Gastroesophageal sphincter (tissue), 3 donors: ENCODE results near the gene ZNF385D.

Source experiments
- POLR2A ChIP-seq, 2 donors: fragments of 450-650 bp; IDR thresholded peaks; one replicate each; pipeline ENCODE4 v1.6.1; 2017; ENCODE audit warnings: antibody characterized with exemption in 2 of 2, mild to moderate bottlenecking in 2 of 2, moderate library complexity in 1 of 2
- TF ChIP-seq, protein P1 (sequence below), 4 experiments: fragments of 200-600 bp in 2 of 4; fragments of 450-650 bp in 2 of 4; sonication (generic) in 1 of 4; IDR thresholded peaks; one replicate each; pipeline ENCODE4 v1.5.1; 2017 to 2019; ENCODE audit warnings: antibody characterized with exemption in 4 of 4, mild to moderate bottlenecking in 2 of 4, moderate library complexity in 2 of 4

DNA sequence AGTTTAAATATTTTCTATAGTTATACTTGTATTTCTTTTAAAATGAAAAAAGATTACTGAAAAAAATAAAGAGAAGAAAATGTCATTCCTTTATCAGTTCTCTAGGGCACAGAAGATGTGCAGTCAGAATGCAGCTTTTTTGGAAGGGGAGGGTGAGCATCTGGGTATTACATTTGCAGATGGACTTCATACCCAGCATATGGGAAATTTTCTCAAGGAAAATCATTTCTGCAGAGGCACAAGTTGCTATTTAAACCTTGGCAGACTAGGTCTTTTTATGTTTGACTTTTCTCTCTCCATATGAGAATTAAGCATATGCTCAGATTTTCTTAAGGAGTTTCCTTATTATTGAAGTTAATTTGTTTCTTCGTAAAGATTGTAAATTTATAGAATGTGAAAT is 39.5 kb upstream of the ZNF385D start:
- TF ChIP-seq, protein P1, sequence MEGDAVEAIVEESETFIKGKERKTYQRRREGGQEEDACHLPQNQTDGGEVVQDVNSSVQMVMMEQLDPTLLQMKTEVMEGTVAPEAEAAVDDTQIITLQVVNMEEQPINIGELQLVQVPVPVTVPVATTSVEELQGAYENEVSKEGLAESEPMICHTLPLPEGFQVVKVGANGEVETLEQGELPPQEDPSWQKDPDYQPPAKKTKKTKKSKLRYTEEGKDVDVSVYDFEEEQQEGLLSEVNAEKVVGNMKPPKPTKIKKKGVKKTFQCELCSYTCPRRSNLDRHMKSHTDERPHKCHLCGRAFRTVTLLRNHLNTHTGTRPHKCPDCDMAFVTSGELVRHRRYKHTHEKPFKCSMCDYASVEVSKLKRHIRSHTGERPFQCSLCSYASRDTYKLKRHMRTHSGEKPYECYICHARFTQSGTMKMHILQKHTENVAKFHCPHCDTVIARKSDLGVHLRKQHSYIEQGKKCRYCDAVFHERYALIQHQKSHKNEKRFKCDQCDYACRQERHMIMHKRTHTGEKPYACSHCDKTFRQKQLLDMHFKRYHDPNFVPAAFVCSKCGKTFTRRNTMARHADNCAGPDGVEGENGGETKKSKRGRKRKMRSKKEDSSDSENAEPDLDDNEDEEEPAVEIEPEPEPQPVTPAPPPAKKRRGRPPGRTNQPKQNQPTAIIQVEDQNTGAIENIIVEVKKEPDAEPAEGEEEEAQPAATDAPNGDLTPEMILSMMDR (IDR thresholded peaks at IDR 0.05), result no peak
- TF ChIP-seq POLR2A (IDR thresholded peaks at IDR 0.05), result no peak
